Esophagus muscularis mucosa (tissue), 4 donors: ENCODE results near the gene GAREM2.

Source experiments
- EP300 ChIP-seq: sonication (generic); formaldehyde crosslinking; IDR thresholded peaks from one replicate; pipeline ENCODE4 v1.6.1; 2017; ENCODE audit warnings: antibody characterized with exemption
- POLR2A ChIP-seq: fragments of 450-650 bp; IDR thresholded peaks from one replicate; pipeline ENCODE4 v1.6.1; 2017; ENCODE audit warnings: antibody characterized with exemption, moderate library complexity, mild to moderate bottlenecking, low read depth
- POLR2AphosphoS5 ChIP-seq, 2 donors: sonication (generic); formaldehyde crosslinking; IDR thresholded peaks; one replicate each; pipeline ENCODE4 v1.6.1; 2017; ENCODE audit warnings: antibody characterized with exemption in 2 of 2
- TF ChIP-seq, protein P1 (sequence below), 3 experiments: fragments of 200-600 bp in 2 of 3; fragments of 450-650 bp in 1 of 3; sonication (generic) in 2 of 3; IDR thresholded peaks; one replicate each; pipeline ENCODE4 v1.5.1; 2017 to 2019; ENCODE audit warnings: antibody characterized with exemption in 3 of 3, mild to moderate bottlenecking in 2 of 3, moderate library complexity in 1 of 3

- TF ChIP-seq POLR2A (no peak), POLR2AphosphoS5 (IDR thresholded peaks at IDR 0.05) (no peak), EP300 (no peak)
- TF ChIP-seq, protein P1, sequence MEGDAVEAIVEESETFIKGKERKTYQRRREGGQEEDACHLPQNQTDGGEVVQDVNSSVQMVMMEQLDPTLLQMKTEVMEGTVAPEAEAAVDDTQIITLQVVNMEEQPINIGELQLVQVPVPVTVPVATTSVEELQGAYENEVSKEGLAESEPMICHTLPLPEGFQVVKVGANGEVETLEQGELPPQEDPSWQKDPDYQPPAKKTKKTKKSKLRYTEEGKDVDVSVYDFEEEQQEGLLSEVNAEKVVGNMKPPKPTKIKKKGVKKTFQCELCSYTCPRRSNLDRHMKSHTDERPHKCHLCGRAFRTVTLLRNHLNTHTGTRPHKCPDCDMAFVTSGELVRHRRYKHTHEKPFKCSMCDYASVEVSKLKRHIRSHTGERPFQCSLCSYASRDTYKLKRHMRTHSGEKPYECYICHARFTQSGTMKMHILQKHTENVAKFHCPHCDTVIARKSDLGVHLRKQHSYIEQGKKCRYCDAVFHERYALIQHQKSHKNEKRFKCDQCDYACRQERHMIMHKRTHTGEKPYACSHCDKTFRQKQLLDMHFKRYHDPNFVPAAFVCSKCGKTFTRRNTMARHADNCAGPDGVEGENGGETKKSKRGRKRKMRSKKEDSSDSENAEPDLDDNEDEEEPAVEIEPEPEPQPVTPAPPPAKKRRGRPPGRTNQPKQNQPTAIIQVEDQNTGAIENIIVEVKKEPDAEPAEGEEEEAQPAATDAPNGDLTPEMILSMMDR (IDR thresholded peaks at IDR 0.05): no peak
These were observed 44.7 kb upstream of the GAREM2 start for GRCh38 chr2:26128176-26128575.
